Ovary (tissue), 9 donors: ENCODE measurements around the gene PIRT. TPM values are rescaled to one million over a fixed set of nuclear protein-coding genes. Genes with fewer than 3 reads are reported as not detected.

Source experiments
- DNase-seq, 5 donors: peaks; one replicate each; pipeline ENCODE4 v3.0.0-alpha.2; 2019 to 2020
- H3K27ac ChIP-seq, 2 donors: fragments of 200-600 bp; one replicate each; pipeline versions ENCODE4 v1.5.1 to v1.8.0; 2019 to 2022
- H3K27me3 ChIP-seq: fragments of 200-600 bp; one replicate; pipeline ENCODE4 v1.8.0; 2022
- H3K36me3 ChIP-seq: fragments of 200-600 bp; sonication (generic); one replicate; pipeline ENCODE4 v1.5.1; 2019
- H3K4me1 ChIP-seq: one replicate; pipeline ENCODE4 v1.8.1; 2013; ENCODE audit warnings: mild to moderate bottlenecking, moderate library complexity; ENCODE audit not compliant: insufficient read depth
- H3K4me3 ChIP-seq: fragments of 200-600 bp; sonication (generic); one replicate; pipeline ENCODE4 v1.5.1; 2017
- H3K9me3 ChIP-seq, 2 donors: fragments of 200-600 bp in 1 of 2; sonication (generic) in 1 of 2; one replicate each; pipeline versions ENCODE4 v1.5.1 to v1.8.1; 2013 to 2019; ENCODE audit warnings: mild to moderate bottlenecking in 1 of 2, moderate library complexity in 1 of 2
- CTCF ChIP-seq, 3 donors: fragments of 450-650 bp in 2 of 3; fragments of 200-600 bp in 1 of 3; IDR thresholded peaks; one replicate each; pipeline versions ENCODE4 v1.5.1 to v1.8.0; 2016 to 2022; ENCODE audit warnings: antibody characterized with exemption in 3 of 3, mild to moderate bottlenecking in 1 of 3
- EP300 ChIP-seq: sonication (generic); formaldehyde crosslinking; IDR thresholded peaks from one replicate; pipeline ENCODE4 v1.6.1; 2017; ENCODE audit warnings: antibody characterized with exemption
- POLR2A ChIP-seq: fragments of 450-650 bp; IDR thresholded peaks from one replicate; pipeline ENCODE4 v1.6.1; 2017; ENCODE audit warnings: antibody characterized with exemption, mild to moderate bottlenecking, moderate library complexity
- WGBS, 3 donors: extraction: QIAGEN DNeasy Blood & Tissue Kit in 1 of 3; methylation state at CpG; one replicate each; pipeline versions ENCODE4 v1.1.5 to v1.1.7; 2013 to 2017; 5-methylcytosine and 5-hydroxymethylcytosine counted together
- intact Hi-C, 4 donors: fragments of 100-400 bp; cut with DNase I; formaldehyde crosslinking; loops; one replicate each; pipeline versions ENCODE4 v1.11.0 to v1.15.1; 2022 to 2023
- polyA plus RNA-seq, 2 donors: library from polyadenylated mRNA; stranded (reverse); fragments of 200-250 nt in 1 of 2; fragments of 350-450 nt in 1 of 2; fragmentation: Illumina TruSeq in 1 of 2; extraction: RNeasy Lipid Tissue Mini Kit (QIAGEN cat#74804) in 1 of 2; gene quantifications; one replicate each; pipeline ENCODE4 v1.2.3, GENCODE V29; 2013 to 2014
- total RNA-seq, 7 donors: library from RNA; depleted of rRNA in 2 of 7; stranded (reverse); fragments of >200 nt in 2 of 7; fragmentation: NEBNext Ultra II Directional in 3 of 7; extraction: Animal tissue kit (Norgen Biotek cat#: 25700) in 3 of 7; gene quantifications; one replicate each; pipeline versions ENCODE4 v1.1.0 to v1.2.4, GENCODE V29; 2016 to 2023
- donor health status: DM: no; HTN: no; CAD: no; lungs with moderate emphysema.
- donor health status: DM: no; HTN: no; CAD: no.
- donor health status: Bipolar disorder and iron deficiency.
- donor health status: DM: yes; HTN: yes; CAD: no.
- donor health status: DM: no; HTN: no; CAD: no.
- donor health status: DM: yes; HTN: yes; CAD: no.

The PIRT gene
- total and polyA plus RNA-seq, 9 donors, result not detected

- Histone ChIP-seq H3K27me3 (no peaks in the 10 kb centered on the region), H3K9me3 (no peaks in the 10 kb centered on the region), H3K36me3 (no peaks in the 10 kb centered on the region), H3K27ac (no peak overlapping the region), H3K4me3 (no peak overlapping the region), H3K4me1 (peaks cover 11% of the 10 kb centered on the region)
- 78 to 80% (median 79%) methylated on average over 7 of the region's 7 CpGs for WGBS, 3 donors
- intact Hi-C loops, result no loop called here
- DNase-seq, result no peak
- TF ChIP-seq POLR2A (no peak), CTCF (IDR thresholded peaks at IDR 0.05) (no peak), EP300 (no peak)
Observed at GRCh38 chr17:10798910-10799309, 39.0 kb downstream of the PIRT start.

- Histone ChIP-seq H3K36me3 (no peaks in the 10 kb centered on the region), H3K4me1 (peaks cover 13% of the 10 kb centered on the region), H3K27ac (no peak overlapping the region), H3K9me3 (no peaks in the 10 kb centered on the region), H3K4me3 (no peak overlapping the region), H3K27me3 (no peaks in the 10 kb centered on the region)
- TF ChIP-seq POLR2A (no peak), EP300 (no peak), CTCF (IDR thresholded peaks at IDR 0.05) (no peak)
- no peak for DNase-seq
- intact Hi-C loops, result no loop called here
- 21 to 27% (median 22%) methylated on average over 3 of the region's 3 CpGs for WGBS, 3 donors
Observed at GRCh38 chr17:10798332-10798749, 39.5 kb downstream of the PIRT start.

GRCh38 chr17:10797476-10798328 lies 40.2 kb downstream of the PIRT start:
- WGBS, 3 donors, result 44 to 51% (median 46%) methylated on average over 11 of the region's 11 CpGs
- no peak for DNase-seq
- Histone ChIP-seq H3K4me3 (no peak overlapping the region), H3K27ac (no peak overlapping the region), H3K4me1 (peaks cover 13% of the 10 kb centered on the region), H3K36me3 (no peaks in the 10 kb centered on the region), H3K27me3 (no peaks in the 10 kb centered on the region), H3K9me3 (no peaks in the 10 kb centered on the region)
- intact Hi-C loops, result no loop called here
- TF ChIP-seq CTCF (IDR thresholded peaks at IDR 0.05) (no peak), EP300 (no peak), POLR2A (no peak)

- whole genome bisulfite sequencing, 3 donors, result 8 to 19% (median 11%) methylated on average over 4 of the region's 4 CpGs
- H3K27me3 ChIP-seq, result no peaks in the 10 kb centered on the region
- TF ChIP-seq POLR2A (no peak), CTCF (IDR thresholded peaks at IDR 0.05) (no peak), EP300 (no peak)
- no peak overlapping the region for H3K27ac ChIP-seq
- H3K4me1 ChIP-seq, result peaks cover 19% of the 10 kb centered on the region
- intact Hi-C loops, result loop anchor here in 1 of 4 donors (5.0 kb wide), 1 partner anchor 33 kb away; no protein-coding TSS in a partner anchor
- DNase-seq, result no peak
- H3K36me3 ChIP-seq, result no peaks in the 10 kb centered on the region
- no peaks in the 10 kb centered on the region for H3K9me3 ChIP-seq
- no peak overlapping the region for H3K4me3 ChIP-seq
Observed at GRCh38 chr17:10793816-10794215, 44.1 kb downstream of the PIRT start.
